ENCODE results near the gene BAHCC1.

- TF ChIP-seq POLR2A (IDR thresholded peaks at IDR 0.05; ENCODE audit: low read length) (no peak), GATA1 (IDR thresholded peaks at IDR 0.05; ENCODE audit: low read depth, low read length) (no peak)
Measured at GRCh38 chr17:81462506-81463125, 67.4 kb downstream of the BAHCC1 start.
